GM12878 (cell line): ENCODE data around the gene CLEC16A. TPM values are rescaled to one million over a fixed set of nuclear protein-coding genes. Genes with fewer than 3 reads are reported as not detected.

Source experiments
- ATAC-seq: fragments of 200-7000 bp; cut with Tn5 transposase; 3 replicates; pipeline ENCODE4 v1.9.1; 2020; ENCODE audit warnings: mild to moderate bottlenecking, moderate library complexity
- BruUV-seq: library from RNA; stranded (reverse); fragments of 400-500 nt; replicated peaks from 2 replicates; lab custom pipeline; 2021; lab: Mats Ljungman, UMichigan
- CTCF ChIA-PET: fragments of 300-600 bp; sonication (Branson Sonifier 250); formaldehyde crosslinking; extraction: SDS; loops from one replicate; lab custom pipeline; 2021; ENCODE audit warnings: inconsistent platforms; lab: Yijun Ruan, JAX
- POLR2A ChIA-PET: fragments of 350-600 bp; formaldehyde crosslinking; extraction: SDS; loops from one replicate; lab custom pipeline; 2021; ENCODE audit warnings: inconsistent platforms; lab: Charles Lee
- RAD21 ChIA-PET: fragments of 300-600 bp; sonication (Branson Sonifier 250); formaldehyde crosslinking; loops from one replicate; lab custom pipeline; 2023; ENCODE audit warnings: antibody characterized with exemption; ENCODE audit not compliant: unreplicated experiment; lab: Charles Lee
- SMC1A ChIA-PET: fragments of 300-600 bp; sonication (Branson Sonifier 250); formaldehyde crosslinking; loops from one replicate; lab custom pipeline; 2023; ENCODE audit not compliant: unreplicated experiment, uncharacterized antibody; lab: Charles Lee
- DNase-seq: peaks from one replicate; pipeline ENCODE4 v3.0.0-alpha.2; 2011; ENCODE audit warnings: low read depth, low spot score
- FAIRE-seq: peaks from 3 replicates; lab custom pipeline; 2011; peaks lifted over from hg19 to GRCh38; lab: Jason Lieb, UNC
- H2AFZ ChIP-seq: 2 replicates; pipeline ENCODE4 v1.6.0; 2011; ENCODE audit warnings: low read depth, low read length, control low read depth; ENCODE audit not compliant: control insufficient read depth
- H3K27ac ChIP-seq: 2 replicates; pipeline ENCODE4 v1.5.1; 2011; ENCODE audit warnings: control low read depth; ENCODE audit not compliant: control insufficient read depth, insufficient read depth
- H3K27me3 ChIP-seq, 2 experiments: replicated peaks in 1 of 2; 2 replicates each; pipeline versions ENCODE4 v1.6.0 to v1.6.1; 2011; ENCODE audit warnings: low read length in 1 of 2; ENCODE audit not compliant: control insufficient read depth in 2 of 2, insufficient read depth in 2 of 2
- H3K36me3 ChIP-seq, 2 experiments: 2 replicates each; pipeline ENCODE4 v1.5.1; 2011; ENCODE audit warnings: low read length in 1 of 2; ENCODE audit not compliant: control insufficient read depth in 2 of 2, insufficient read depth in 2 of 2
- H3K4me1 ChIP-seq: 2 replicates; pipeline ENCODE4 v1.6.1; 2011; ENCODE audit warnings: mild to moderate bottlenecking, low read length, moderate library complexity, mixed read lengths; ENCODE audit not compliant: control insufficient read depth, insufficient read depth
- H3K4me2 ChIP-seq: 2 replicates; pipeline ENCODE4 v1.6.0; 2011; ENCODE audit warnings: control low read depth; ENCODE audit not compliant: control insufficient read depth, insufficient read depth
- H3K4me3 ChIP-seq: fragments of 200-600 bp; sonication (generic); 2 replicates; pipeline ENCODE4 v1.5.1; 2016
- H3K79me2 ChIP-seq: 2 replicates; pipeline ENCODE4 v1.6.0; 2011; ENCODE audit warnings: low read length; ENCODE audit not compliant: control insufficient read depth, insufficient read depth
- H3K9ac ChIP-seq: 2 replicates; pipeline ENCODE4 v1.8.0; 2011; ENCODE audit warnings: low read length, control low read depth, mixed read lengths; ENCODE audit not compliant: control insufficient read depth, insufficient read depth
- H3K9me3 ChIP-seq: replicated peaks from 3 replicates; pipeline ENCODE4 v1.5.1; 2011; ENCODE audit warnings: mild to moderate bottlenecking, low read length; ENCODE audit not compliant: control insufficient read depth, insufficient read depth
- H4K20me1 ChIP-seq: 2 replicates; pipeline ENCODE4 v1.6.0; 2011; ENCODE audit not compliant: control insufficient read depth, insufficient read depth
- BACH1 ChIP-seq: fragments of 450-650 bp; IDR thresholded peaks from 2 replicates; pipeline ENCODE4 v1.6.1; 2017; ENCODE audit warnings: mild to moderate bottlenecking, borderline replicate concordance
- EED ChIP-seq: sonication (generic); IDR thresholded peaks from 2 replicates; pipeline ENCODE4 v1.6.1; 2016; ENCODE audit warnings: antibody characterized with exemption, low read depth
- EZH2 ChIP-seq: IDR thresholded peaks from 2 replicates; pipeline ENCODE4 v1.6.1; 2012; ENCODE audit warnings: low read depth, mild to moderate bottlenecking, control low read depth, inconsistent platforms, low read length, borderline replicate concordance; ENCODE audit not compliant: control insufficient read depth
- FOXM1 ChIP-seq: IDR thresholded peaks from 2 replicates; pipeline ENCODE4 v1.6.1; 2012; ENCODE audit warnings: low read depth, mild to moderate bottlenecking, inconsistent platforms, low read length, moderate library complexity
- IKZF2 ChIP-seq, 2 experiments: fragments of 450-650 bp; IDR thresholded peaks; 2 replicates each; pipeline ENCODE4 v1.6.1; 2017; ENCODE audit warnings: mild to moderate bottlenecking in 2 of 2, moderate library complexity in 2 of 2
- IRF5 ChIP-seq: fragments of 450-650 bp; IDR thresholded peaks from 2 replicates; pipeline ENCODE4 v1.6.1; 2017; ENCODE audit warnings: borderline replicate concordance
- MEF2A ChIP-seq: IDR thresholded peaks from 2 replicates; pipeline ENCODE4 v1.6.1; 2011; ENCODE audit warnings: low read depth, mild to moderate bottlenecking, low read length, moderate library complexity; ENCODE audit not compliant: insufficient read depth
- MXI1 ChIP-seq: fragments of 150-350 bp; IDR thresholded peaks from 2 replicates; pipeline ENCODE4 v1.6.1; 2011; ENCODE audit warnings: low read depth, mild to moderate bottlenecking, inconsistent platforms, low read length, improper control_type of control experiment
- PAX8 ChIP-seq: fragments of 450-650 bp; IDR thresholded peaks from 2 replicates; pipeline ENCODE4 v1.6.1; 2017; ENCODE audit warnings: mild to moderate bottlenecking, moderate library complexity
- POLR2A ChIP-seq: IDR thresholded peaks from 2 replicates; pipeline ENCODE4 v1.6.1; 2011; ENCODE audit warnings: low read depth, mild to moderate bottlenecking, low read length
- SMAD1 ChIP-seq: fragments of 450-650 bp; IDR thresholded peaks from 2 replicates; pipeline ENCODE4 v1.6.1; 2018; ENCODE audit warnings: mild to moderate bottlenecking, low read depth; ENCODE audit not compliant: partially characterized antibody
- SMAD5 ChIP-seq: IDR thresholded peaks from 2 replicates; pipeline ENCODE4 v1.6.1; 2016; ENCODE audit warnings: antibody characterized with exemption, low read depth
- SMARCA5 ChIP-seq: fragments of 450-650 bp; IDR thresholded peaks from 2 replicates; pipeline ENCODE4 v1.6.1; 2017; ENCODE audit warnings: mild to moderate bottlenecking
- SREBF2 ChIP-seq: IDR thresholded peaks from 2 replicates; pipeline ENCODE4 v1.6.1; 2012; ENCODE audit warnings: mild to moderate bottlenecking, low read length
- SUPT20H ChIP-seq: IDR thresholded peaks from 2 replicates; pipeline ENCODE4 v1.6.1; 2011; ENCODE audit warnings: low read depth, mild to moderate bottlenecking, low read length, moderate library complexity, borderline replicate concordance; ENCODE audit not compliant: control insufficient read depth
- TBL1XR1 ChIP-seq: IDR thresholded peaks from 2 replicates; pipeline ENCODE4 v1.6.1; 2012; ENCODE audit warnings: low read depth, low read length, improper control_type of control experiment
- TCF7 ChIP-seq: IDR thresholded peaks from 2 replicates; pipeline ENCODE4 v1.6.1; 2014; ENCODE audit warnings: antibody characterized with exemption, borderline replicate concordance
- ZBTB40 ChIP-seq: fragments of 450-650 bp; IDR thresholded peaks from 2 replicates; pipeline ENCODE4 v1.6.1; 2016; ENCODE audit warnings: mild to moderate bottlenecking, moderate library complexity, borderline replicate concordance
- ZNF622 ChIP-seq: fragments of 450-650 bp; IDR thresholded peaks from 2 replicates; pipeline ENCODE4 v1.6.1; 2017; ENCODE audit warnings: mild to moderate bottlenecking, inconsistent platforms
- ZZZ3 ChIP-seq: IDR thresholded peaks from 2 replicates; pipeline ENCODE4 v1.6.1; 2011; ENCODE audit warnings: low read depth; ENCODE audit not compliant: control insufficient read depth, insufficient read length
- WGBS: methylation state at CpG from one replicate; pipeline ENCODE4 v1.1.6; 2016; ENCODE audit warnings: low lambda C conversion rate; ENCODE audit not compliant: insufficient replicate concordance, insufficient coverage; ENCODE audit errors: missing lambda C conversion rate; 5-methylcytosine and 5-hydroxymethylcytosine counted together
- in situ Hi-C: fragments of 300-500 bp; cut with MboI; formaldehyde crosslinking; loops from 9 replicates; pipeline ENCODE4 v1.14.3; 2018; ENCODE audit warnings: mixed read lengths
- intact Hi-C: fragments of 100-400 bp; cut with micrococcal nuclease; formaldehyde crosslinking; loops from one replicate; pipeline ENCODE4 v1.14.2; 2022; ENCODE audit not compliant: unreplicated experiment
- polyA plus RNA-seq, 11 experiments: library from polyadenylated mRNA; depleted of rRNA in 4 of 11; unstranded in 6 of 11; stranded (reverse) in 5 of 11; fragments of >200 nt; fragmentation: Nextera tagmentation in 4 of 11; fragmentation: Illumina TruSeq in 1 of 11; extraction: Ambion mirVana in 4 of 11; extraction: Trizol in 1 of 11; gene quantifications; 1 replicate in 1 of 11; 2 replicates in 10 of 11; pipeline versions ENCODE4 v1.2.1 to v1.2.3, GENCODE V29; 2011 to 2016; ENCODE audit warnings: inconsistent platforms in 2 of 11, missing spikeins in 2 of 11, low read depth in 1 of 11
- total RNA-seq, 4 experiments: library from RNA; depleted of rRNA in 3 of 4; stranded (reverse); fragments of >200 nt in 3 of 4; fragmentation: Illumina TruSeq in 1 of 4; extraction: Trizol in 1 of 4; gene quantifications; 2 replicates each; pipeline versions ENCODE4 v1.2.1 to v1.2.3, GENCODE V29; 2013 to 2021

The CLEC16A gene
- total and polyA plus RNA-seq, 10 of the 15 experiments (the other 5 are each of a cell fraction or from before 2014, with no cell fraction given), result 1.5 to 28.8 (median 19.2) TPM

GRCh38 chr16:11224894-11225676, 280.7 kb downstream of the CLEC16A start:
- H3K79me2 ChIP-seq, result no peaks in the 10 kb centered on the region
- peak; percentile 89 for ATAC-seq
- ChIA-PET RAD21 (interaction anchor here (0.7 to 4.3 kb wide), 37 partner anchors 8 to 347 kb away, joined by 3 to 76 read pairs (median 5); partner anchors contain the start of gene SOCS1), POLR2A (interaction anchor here (0.5 to 3.9 kb wide), 22 partner anchors 11 to 647 kb away, joined by 3 to 53 read pairs (median 6); partner anchors contain the start of gene SOCS1), SMC1A (interaction anchor here (0.7 to 3.9 kb wide), 36 partner anchors 9 to 259 kb away, joined by 3 to 34 read pairs (median 4); partner anchors contain the start of gene SOCS1), CTCF (interaction anchor here (0.7 to 3.9 kb wide), 13 partner anchors 16 to 242 kb away, joined by 3 to 29 read pairs (median 4); partner anchors contain the start of gene SOCS1)
- H3K4me2 ChIP-seq, result peak overlapping the region; percentile 91
- peaks cover 28% of the 10 kb centered on the region for H3K4me1 ChIP-seq
- H3K9me3 ChIP-seq, result no peaks in the 10 kb centered on the region
- intact Hi-C loops (loop anchor here (2.0 kb wide), 3 partner anchors 22 to 42 kb away; no protein-coding TSS in a partner anchor), in situ Hi-C loops (no loop called here)
- H3K4me3 ChIP-seq, result peak overlapping the region; percentile 37; the same call in 1 of the 2 replicates
- H4K20me1 ChIP-seq, result no peaks in the 10 kb centered on the region
- FAIRE-seq, result peak; percentile 18
- no peaks in the 10 kb centered on the region for H3K36me3 ChIP-seq
- H3K27me3 ChIP-seq, result no peaks in the 10 kb centered on the region
- peak overlapping the region; percentile 94 for H3K27ac ChIP-seq
- TSS peak; percentile 96 for BruUV-seq
- DNase-seq, result peak; percentile 88
- peak overlapping the region; percentile 79 for H2AFZ ChIP-seq
- under 1% methylated on average over 21 of the region's 21 CpGs for WGBS
- peak overlapping the region; percentile 68 for H3K9ac ChIP-seq
- TF ChIP-seq TCF7 (no peak), SMAD1 (no peak), IRF5 (no peak), ZNF622 (no peak), SMAD5 (no peak), EED (no peak), BACH1 (peak; percentile 18; the same call in 1 of the 2 replicates), MEF2A (peak; percentile 94), PAX8 (no peak), SMARCA5 (peak; percentile 98), TBL1XR1 (peak; percentile 94), FOXM1 (no peak), MXI1 (no peak), ZBTB40 (no peak), ZZZ3 (no peak), SUPT20H (no peak), IKZF2 (IDR thresholded peaks at IDR 0.05) (peak; percentile 79 to 83; a peak in 3 of 4 replicates), SREBF2 (no peak), POLR2A (peak; percentile 72), EZH2 (no peak)
